Stimulated activated CD8-positive, alpha-beta memory T cell treated with anti-CD3 and anti-CD28 coated beads, Interleukin-2, amount 100 ng/mL, for 1 hour (primary cell): ENCODE measurements around the gene TTLL1.
"Not testable (repeated sequence)": the region's sequence is repeated elsewhere in the genome, so short reads cannot be mapped to it uniquely, and the experiment has no call there.

ENCODE experiments used
- DNase-seq, 2 donors: peaks; one replicate each; pipeline ENCODE4 v3.0.0-alpha.2; 2020; ENCODE audit warnings: low read depth in 2 of 2

Gene TTLL1

DNA sequence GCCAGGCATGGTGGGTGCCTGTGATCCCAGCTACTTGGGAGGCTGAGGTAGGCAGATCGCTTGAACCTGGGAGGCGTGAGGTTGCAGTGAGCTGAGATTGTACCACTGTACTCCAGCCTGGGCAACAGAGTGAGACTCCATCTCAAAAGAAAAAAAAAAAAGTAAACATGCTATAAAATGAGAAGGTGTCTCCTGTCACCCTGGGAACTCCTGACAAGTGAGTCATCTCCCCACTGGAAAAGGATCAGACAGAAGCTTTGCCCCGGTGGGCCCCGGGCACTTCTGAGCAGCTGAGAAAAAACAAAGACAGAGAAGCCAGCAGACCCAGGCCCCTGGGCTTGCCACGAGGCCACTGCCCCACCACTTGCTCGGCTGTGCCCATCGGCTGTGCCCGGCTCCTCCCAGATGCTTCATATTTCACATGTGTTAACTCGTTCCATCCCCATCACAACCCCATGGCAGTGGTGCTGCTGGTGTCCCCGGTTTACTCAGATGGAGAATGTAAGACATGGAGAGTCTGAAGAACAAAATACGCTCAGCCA is 22.3 kb downstream of the TTLL1 start:
- no peak for DNase-seq

DNA sequence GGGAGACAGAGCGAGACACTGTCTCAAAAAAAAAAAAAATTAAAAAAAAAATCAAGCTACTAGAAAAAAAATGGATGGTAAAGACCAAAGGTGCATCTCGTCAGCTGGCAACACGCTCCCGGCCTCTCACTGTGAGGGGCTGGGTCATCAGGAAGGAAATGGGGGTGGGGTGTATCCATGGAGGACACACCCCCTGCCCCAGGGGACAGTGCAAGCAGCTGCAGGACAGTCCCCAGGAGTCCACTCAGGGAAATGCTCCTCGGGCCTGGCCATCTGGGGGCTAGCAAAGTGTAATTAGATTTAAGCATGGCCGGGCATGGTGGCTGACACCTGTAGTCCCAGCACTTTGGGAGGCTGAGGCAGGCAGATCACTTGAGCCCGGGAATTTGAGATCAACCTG is 23.1 kb downstream of the TTLL1 start:
- DNase-seq, result no peak

GRCh38 chr22:43060183-43060582 is 29.0 kb downstream of the TTLL1 start:
- DNase-seq, result no peak

- no peak for DNase-seq
Observed at GRCh38 chr22:43057641-43058040, 31.6 kb downstream of the TTLL1 start.

- DNase-seq, result no peak
Observed at GRCh38 chr22:43053176-43053575, 36.0 kb downstream of the TTLL1 start.

DNA sequence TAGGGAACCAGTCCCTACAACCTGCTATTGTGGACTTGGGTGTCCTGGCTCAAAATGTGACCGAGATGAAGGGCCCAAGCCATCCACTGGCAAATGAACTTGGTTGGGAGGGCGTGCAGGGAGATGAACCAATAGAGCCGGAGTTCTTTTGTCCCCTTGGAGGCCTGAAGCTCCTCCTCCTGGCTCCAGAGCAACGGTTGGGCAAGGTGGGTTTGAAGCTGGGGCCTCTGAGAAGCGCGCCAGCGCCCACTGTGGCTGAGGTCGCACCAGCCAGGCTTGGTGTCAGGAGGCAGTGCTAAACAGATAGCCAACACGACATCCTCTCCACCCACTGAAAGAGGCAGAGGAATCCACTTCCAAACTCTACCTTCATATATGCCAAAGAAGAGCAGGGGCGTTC is 38.2 kb downstream of the TTLL1 start:
- DNase-seq, result no peak

DNA sequence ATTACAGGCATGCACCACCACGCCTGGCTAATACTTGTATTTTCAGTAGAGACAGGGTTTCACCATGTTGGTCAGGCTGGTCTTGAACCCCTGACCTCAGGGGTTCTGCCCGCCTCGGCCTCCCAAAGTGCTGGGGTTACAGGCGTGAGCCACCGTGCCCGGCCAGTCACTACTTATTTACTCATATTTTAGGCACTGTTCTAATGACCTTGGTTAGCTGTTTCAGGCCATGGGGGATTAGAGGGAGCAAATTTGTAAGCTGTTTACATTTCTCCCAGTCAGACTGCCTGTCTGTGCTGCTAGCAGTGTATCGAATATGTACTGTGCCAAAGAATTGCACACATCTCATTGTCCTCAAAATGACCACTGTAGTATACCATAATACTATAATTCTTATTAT is 41.6 kb downstream of the TTLL1 start:
- DNase-seq, result no peak

DNA sequence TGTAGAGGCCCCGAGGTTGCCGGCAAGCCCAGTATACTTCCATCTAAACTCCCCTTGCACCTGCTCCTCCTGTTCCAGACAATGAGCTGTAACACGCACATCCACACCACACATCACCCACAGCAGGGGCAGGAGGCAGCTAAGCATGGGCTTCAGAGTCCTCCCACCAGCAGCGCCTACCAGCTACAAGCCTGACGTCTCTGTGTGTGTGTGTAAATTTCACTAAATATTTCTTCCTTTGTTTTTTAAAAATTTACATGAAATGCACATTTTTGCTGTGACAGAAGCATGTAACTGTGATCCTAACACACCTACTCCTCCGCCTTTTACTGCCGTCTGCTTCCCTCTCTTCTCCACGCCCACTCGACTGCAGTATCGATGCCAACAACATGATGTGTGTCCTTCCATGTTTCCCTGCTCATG is 44.9 kb downstream of the TTLL1 start:
- no peak for DNase-seq

DNA sequence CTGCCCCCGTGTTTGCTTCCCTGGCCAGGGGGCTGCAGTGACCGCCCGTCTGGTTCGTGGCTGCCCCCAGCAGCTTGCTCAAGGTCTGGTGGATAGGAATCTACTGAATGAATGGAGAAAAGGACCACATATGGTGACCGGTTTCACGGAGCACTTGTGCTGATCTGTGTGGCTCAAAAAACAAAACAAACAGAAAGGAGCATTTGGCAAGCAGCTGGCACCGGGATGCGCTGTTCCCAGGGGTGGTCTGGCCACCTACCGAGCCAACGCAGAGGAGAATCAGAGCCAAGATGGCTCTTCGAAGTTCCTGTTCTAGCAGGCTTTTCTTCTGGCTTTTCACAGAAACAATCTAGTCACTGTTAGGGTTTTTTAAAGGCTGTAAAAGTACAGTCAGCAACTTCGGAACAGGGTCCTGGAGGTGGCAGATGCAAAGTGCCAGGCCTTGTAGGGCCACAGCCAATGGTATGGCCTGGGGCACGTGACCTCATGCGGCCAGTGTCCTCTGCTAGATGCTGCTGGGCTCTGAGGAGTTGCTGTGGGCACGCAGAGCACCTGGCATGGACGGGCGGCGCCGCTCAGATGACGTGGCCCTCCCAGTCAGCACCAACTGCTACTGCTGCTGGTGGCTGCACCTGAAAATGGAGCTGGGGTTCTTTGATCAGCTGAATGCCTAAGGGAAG is 47.0 kb downstream of the TTLL1 start:
- DNase-seq, result no peak

GRCh38 chr22:43039800-43040199 is 49.4 kb downstream of the TTLL1 start:
- no peak for DNase-seq

- no peak for DNase-seq
Observed at GRCh38 chr22:43038325-43038724, 50.9 kb downstream of the TTLL1 start.

- no peak for DNase-seq
Observed at GRCh38 chr22:43036282-43036829, 52.8 kb downstream of the TTLL1 start.

GRCh38 chr22:43035250-43035649 is 53.9 kb downstream of the TTLL1 start:
- DNase-seq, result no peak

- no peak for DNase-seq
Observed at GRCh38 chr22:43031617-43032016, 57.6 kb downstream of the TTLL1 start.

DNA sequence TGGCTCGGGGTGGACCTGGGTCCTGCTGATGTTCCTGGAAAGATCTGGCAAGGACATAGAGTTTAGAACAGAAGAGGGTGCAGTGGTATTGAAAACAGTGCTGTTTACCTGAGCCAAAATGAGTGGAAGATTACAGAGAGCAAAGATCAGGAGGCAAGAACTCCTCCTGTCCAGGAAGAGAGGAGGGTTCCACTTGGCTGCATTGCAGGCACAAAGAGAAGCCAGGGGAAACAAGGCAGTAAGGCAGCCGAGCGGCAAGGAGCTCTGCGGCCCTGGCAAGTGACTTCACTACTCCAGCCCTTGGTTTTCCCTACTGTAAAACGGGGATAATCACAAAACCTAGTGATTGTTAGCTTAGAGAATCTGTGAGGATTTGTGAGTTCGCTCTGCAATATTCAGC is 70.6 kb downstream of the TTLL1 start:
- no peak for DNase-seq

DNA sequence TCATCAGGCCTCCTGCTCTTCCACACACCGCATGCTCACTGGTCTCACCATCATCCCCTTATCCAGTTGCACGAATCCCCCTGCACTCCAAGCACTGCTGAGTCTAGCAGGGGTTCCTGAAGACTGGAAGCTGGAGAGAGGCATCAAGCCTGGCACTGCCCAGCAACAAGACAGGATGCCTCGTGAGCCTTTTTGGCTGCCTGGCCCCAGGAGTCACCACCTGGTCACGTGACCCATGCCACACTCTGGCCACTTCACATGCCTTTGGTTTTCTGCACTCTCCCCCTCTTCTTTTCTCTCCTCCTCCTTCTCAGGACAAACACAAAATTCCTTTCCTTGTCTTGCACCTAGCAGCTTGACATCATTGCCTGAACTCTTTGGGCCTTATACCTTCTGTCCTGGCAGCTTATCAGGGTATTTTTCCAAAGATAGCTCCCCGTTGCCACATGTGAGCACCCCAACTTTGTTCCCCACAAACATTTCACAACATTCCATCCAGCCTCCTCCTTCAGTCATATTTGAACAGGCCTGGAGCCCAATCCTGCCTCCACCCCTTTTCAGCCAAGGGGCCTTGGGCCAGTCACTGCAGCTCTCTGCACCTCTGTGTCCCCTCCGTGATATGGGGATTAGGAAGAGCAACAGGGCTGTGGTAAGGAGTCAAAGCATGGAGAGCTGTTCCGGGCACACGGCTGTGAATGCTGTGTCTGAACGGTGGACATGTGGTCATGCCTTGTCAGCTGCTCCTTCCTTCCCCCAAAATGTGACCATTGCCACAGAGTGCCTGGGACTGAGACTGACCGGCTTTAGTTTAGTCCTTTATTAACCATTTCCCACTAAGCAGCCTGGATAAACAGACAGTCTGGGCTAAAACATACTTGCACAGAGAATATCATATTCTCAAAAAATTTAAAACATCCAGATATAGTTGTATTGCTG is 71.4 kb downstream of the TTLL1 start:
- DNase-seq, result no peak

DNA sequence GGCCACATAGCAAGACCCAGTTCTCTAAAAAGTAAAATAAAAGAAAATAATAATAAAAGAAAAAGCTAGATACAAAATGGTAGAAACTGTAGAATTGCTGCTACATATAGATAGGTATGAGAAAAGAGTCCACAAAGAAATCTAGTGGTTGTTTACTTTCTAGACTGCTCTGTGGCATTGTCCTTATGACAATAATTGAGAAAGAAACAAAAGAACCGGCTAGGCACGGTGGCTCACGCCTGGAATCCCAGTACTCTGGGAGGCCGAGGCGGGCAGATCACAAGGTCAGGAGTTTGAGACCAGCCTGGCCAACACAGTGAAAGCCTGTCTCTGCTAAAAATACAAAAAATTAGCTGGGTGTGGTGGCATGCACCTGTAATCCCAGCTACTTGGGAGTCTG is 73.0 kb downstream of the TTLL1 start:
- not testable (repeated sequence) for DNase-seq

GRCh38 chr22:43015677-43016042 is 73.5 kb downstream of the TTLL1 start:
- no peak for DNase-seq

DNA sequence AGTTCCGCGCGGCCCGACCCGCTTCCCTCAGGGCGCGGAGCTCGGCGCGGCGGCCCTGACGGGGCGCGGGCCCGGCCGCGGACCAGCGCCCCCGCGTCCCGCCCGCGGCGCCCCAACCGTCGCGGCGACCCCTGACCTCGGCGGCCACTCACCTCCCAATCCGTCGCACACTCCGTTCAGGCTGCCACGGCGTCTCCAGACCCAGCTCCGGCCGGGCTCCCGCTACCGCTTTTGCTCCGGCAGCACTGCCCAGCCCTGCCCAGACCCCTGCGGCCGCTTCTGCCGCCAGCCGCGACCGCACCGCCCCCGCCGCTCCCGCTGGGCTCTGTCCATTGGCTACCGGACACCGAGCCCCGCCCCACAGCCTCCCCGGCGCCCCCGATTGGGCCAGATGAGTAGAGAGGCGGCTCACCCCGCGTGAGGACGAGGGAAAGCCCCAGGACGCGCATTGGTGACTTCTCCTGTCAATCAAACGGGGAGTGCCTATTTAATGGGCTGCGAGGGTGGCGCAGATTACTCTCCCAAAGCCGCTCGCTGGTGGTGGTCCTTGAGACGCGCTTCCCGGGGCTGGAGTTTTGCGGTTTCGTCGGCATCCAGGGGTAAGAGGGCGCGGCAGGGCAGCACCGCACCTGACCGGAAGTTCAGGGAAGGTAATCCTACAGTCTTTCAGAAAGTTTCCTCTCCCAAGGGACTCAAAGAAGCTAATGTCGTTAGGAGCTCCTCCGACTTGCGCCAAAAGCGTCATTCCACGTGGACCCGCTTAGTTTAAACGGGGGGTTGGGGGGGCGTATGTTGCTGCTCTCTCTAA is 74.1 kb downstream of the TTLL1 start, which contains the start of gene PACSIN2:
Gene PACSIN2 (minus strand): TSS at position 281 of the 808 bp plus-strand sequence. CDS start 103,069 bp downstream, outside the sequence.
- DNase-seq, result peak; percentile 97 to 98

DNA sequence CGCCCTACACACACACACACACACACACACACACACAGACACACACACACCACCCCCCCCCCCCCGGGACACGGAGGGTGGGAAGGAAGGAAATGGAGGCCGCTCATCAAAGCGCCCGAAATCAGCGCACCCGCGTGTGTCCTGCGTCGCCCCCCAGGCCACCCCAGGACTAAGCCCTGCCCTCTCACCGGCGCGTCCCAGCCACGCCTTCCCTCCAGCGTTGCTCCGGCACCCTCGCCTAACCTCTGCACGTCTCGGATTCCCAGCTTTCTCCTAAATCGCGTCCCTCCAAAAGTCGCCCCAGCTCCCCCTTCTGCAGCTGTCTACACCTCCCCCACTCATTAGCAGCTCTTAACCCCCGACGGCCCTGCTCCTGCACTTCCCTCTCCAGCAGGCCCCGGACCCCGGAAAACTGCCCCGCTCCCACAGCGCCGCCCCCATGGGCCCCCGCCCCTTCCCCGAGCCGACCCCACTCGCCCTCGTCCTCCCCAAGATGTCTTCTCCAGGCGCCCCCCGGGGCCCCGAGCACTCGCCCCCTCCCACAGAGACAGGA is 74.8 kb downstream of the TTLL1 start:
- no peak for DNase-seq
